Kidney (tissue), 22 donors: ENCODE results near the gene ZNF280B. TPM values are rescaled to one million over a fixed set of nuclear protein-coding genes. Genes with fewer than 3 reads are reported as not detected.

ENCODE experiments used
- DNase-seq, 5 donors: peaks; one replicate each; pipeline ENCODE4 v3.0.0-alpha.2; 2013 to 2020
- FAIRE-seq: peaks from 2 replicates; lab custom pipeline; 2012; peaks lifted over from hg19 to GRCh38; lab: Jason Lieb, UNC
- H3K27ac ChIP-seq, 2 donors: one replicate each; pipeline ENCODE4 v1.7.0; 2013; ENCODE audit warnings: low read depth in 2 of 2, low read length in 2 of 2, inconsistent platforms in 1 of 2
- H3K27me3 ChIP-seq: one replicate; pipeline ENCODE4 v1.7.1; 2013; ENCODE audit warnings: low read length, inconsistent platforms; ENCODE audit not compliant: control insufficient read depth, insufficient read depth
- H3K36me3 ChIP-seq, 3 donors: one replicate each; pipeline versions ENCODE4 v1.7.0 to v1.7.1; 2013; ENCODE audit warnings: low read length in 3 of 3, control low read depth in 1 of 3, inconsistent platforms in 1 of 3; ENCODE audit not compliant: insufficient read depth in 3 of 3, control insufficient read depth in 2 of 3
- H3K4me1 ChIP-seq, 3 donors: one replicate each; pipeline versions ENCODE4 v1.7.0 to v1.7.1; 2013; ENCODE audit warnings: low read length in 3 of 3, inconsistent platforms in 1 of 3, low read depth in 1 of 3; ENCODE audit not compliant: control insufficient read depth in 2 of 3, insufficient read depth in 2 of 3
- H3K4me3 ChIP-seq, 3 donors: one replicate each; pipeline versions ENCODE4 v1.7.0 to v1.8.1; 2013; ENCODE audit warnings: low read length in 3 of 3, control low read depth in 1 of 3, inconsistent platforms in 1 of 3
- H3K9ac ChIP-seq, 3 donors: one replicate each; pipeline versions ENCODE4 v1.7.0 to v1.7.1; 2013; ENCODE audit warnings: low read length in 3 of 3, control low read depth in 1 of 3, inconsistent platforms in 1 of 3
- H3K9me3 ChIP-seq, 3 donors: one replicate each; pipeline versions ENCODE4 v1.7.0 to v1.7.1; 2013; ENCODE audit warnings: low read length in 3 of 3, control low read depth in 1 of 3, inconsistent platforms in 1 of 3; ENCODE audit not compliant: control insufficient read depth in 2 of 3, insufficient read depth in 1 of 3
- intact Hi-C: fragments of 100-400 bp; cut with DNase I; formaldehyde crosslinking; loops from one replicate; pipeline ENCODE4 v1.11.1; 2022
- long read RNA-seq, 10 donors: library from polyadenylated mRNA in 1 of 10; unstranded in 1 of 10; transcript quantifications; one replicate each; pipeline ENCODE4 v2.0.0 and lab custom pipeline, GENCODE V29; 2021 to 2026
- polyA plus RNA-seq: library from polyadenylated mRNA; stranded (reverse); fragments of 350-450 nt; fragmentation: Illumina TruSeq; extraction: RNeasy Lipid Tissue Mini Kit (QIAGEN cat#74804); gene quantifications from one replicate; pipeline ENCODE4 v1.2.3, GENCODE V29; 2014; ENCODE audit warnings: low read depth, low replicate concordance; ENCODE audit not compliant: insufficient read depth
- total RNA-seq: library from RNA; stranded (reverse); fragmentation: NEBNext Ultra II Directional; extraction: Animal tissue kit (Norgen Biotek cat#: 25700); gene quantifications from one replicate; pipeline ENCODE4 v1.2.1, GENCODE V29; 2021
- TF ChIP-seq, protein P1 (sequence below): IDR thresholded peaks from 3 replicates; pipeline ENCODE4 v1.5.1; 2012; ENCODE audit warnings: mild to moderate bottlenecking, moderate library complexity, borderline replicate concordance; ENCODE audit not compliant: insufficient read depth; ENCODE audit errors: extremely low read depth
- donor health status: control.
- donor health status: control.
- donor health status: control.
- donor health status: control.
- donor health status: control.
- donor health status: DM: yes; HTN: yes; CAD: no.
- donor health status: Normal renal cell carcinoma (clear cell type).

The ZNF280B gene, protein sequence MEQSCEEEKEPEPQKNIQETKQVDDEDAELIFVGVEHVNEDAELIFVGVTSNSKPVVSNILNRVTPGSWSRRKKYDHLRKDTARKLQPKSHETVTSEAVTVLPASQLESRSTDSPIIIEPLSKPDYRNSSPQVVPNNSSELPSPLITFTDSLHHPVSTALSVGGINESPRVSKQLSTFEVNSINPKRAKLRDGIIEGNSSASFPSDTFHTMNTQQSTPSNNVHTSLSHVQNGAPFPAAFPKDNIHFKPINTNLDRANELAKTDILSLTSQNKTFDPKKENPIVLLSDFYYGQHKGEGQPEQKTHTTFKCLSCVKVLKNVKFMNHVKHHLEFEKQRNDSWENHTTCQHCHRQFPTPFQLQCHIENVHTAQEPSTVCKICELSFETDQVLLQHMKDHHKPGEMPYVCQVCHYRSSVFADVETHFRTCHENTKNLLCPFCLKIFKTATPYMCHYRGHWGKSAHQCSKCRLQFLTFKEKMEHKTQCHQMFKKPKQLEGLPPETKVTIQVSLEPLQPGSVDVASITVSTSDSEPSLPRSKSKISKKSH
- total RNA-seq (1.0 TPM), polyA plus RNA-seq (0.26 TPM)
- long read RNA-seq, donor 1: 0 reads
- long read RNA-seq, donor 2, full-length matches to known transcripts: 1 of 1 reads
- long read RNA-seq, donor 2, partial matches to known transcripts: 0 of 1 reads
- long read RNA-seq, donor 2, other reads (novel, unspliced or antisense): 0 of 1 reads
- long read RNA-seq, donor 3, full-length matches to known transcripts: 2 of 2 reads
- long read RNA-seq, donor 3, partial matches to known transcripts: 0 of 2 reads
- long read RNA-seq, donor 3, other reads (novel, unspliced or antisense): 0 of 2 reads
- long read RNA-seq, donor 4, full-length matches to known transcripts: 2 of 2 reads
- long read RNA-seq, donor 4, partial matches to known transcripts: 0 of 2 reads
- long read RNA-seq, donor 4, other reads (novel, unspliced or antisense): 0 of 2 reads
- long read RNA-seq, donor 5: 0 reads
- long read RNA-seq, donor 6: 0 reads
- long read RNA-seq, donor 7: 0 reads
- long read RNA-seq, donor 8, full-length matches to known transcripts: 1 of 1 reads
- long read RNA-seq, donor 8, partial matches to known transcripts: 0 of 1 reads
- long read RNA-seq, donor 8, other reads (novel, unspliced or antisense): 0 of 1 reads
- long read RNA-seq, donor 9, full-length matches to known transcripts: 1 of 1 reads
- long read RNA-seq, donor 9, partial matches to known transcripts: 0 of 1 reads
- long read RNA-seq, donor 9, other reads (novel, unspliced or antisense): 0 of 1 reads
- long read RNA-seq, donor 10: 0 reads

DNA sequence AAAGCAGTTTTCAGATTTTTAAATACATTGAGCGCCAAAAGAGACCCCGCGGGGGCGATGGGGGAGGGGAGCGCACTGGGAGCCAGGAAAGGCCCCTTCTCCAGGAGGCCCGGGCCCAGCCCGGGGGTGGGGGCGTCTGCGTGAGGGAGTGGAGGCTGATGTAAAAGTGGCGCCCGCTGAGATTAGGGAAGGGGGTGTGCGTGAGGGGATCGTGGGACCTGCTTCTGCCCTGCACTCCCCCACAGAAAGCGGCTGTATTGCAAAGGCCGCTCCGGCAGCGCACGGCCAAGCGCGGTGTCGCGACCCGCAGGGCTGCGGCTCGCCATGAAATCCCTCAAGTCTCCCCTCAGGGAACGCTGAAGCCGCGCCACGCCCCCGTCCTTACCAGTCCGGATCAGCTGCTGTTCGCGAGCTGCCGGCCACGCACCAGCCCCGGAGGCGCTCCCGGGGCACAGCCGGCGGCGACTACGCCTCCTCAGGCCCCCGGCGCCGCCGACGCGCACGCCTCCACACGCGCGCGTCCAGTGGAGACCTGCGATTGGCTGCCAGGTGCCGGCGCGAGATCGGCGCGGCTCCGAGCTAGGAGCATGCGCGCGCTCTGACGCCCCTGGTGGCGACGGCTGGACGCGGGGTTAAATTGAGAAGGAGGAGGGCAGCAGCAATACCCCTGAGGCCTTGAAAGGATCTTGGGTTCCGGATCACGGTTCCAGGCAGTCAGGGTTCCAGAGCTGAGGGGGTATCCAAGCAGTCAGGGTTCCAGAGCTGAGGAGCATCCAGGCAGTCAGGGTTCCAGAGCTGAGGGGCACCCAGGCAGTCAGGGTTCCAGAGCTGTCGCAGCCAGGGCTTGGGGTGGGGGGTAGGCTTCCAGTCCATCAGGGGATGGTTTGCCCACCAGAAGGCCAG is at the start of gene ZNF280B:
Gene ZNF280B, minus strand, starts transcription at position 469 of the 903 bp plus-strand sequence. CDS start 19,344 bp downstream, outside the sequence.
- no peaks in the 10 kb centered on the region for H3K4me1 ChIP-seq
- peak within 1 kb of the TSS in 1 of 3 donors; percentile 48 for H3K9ac ChIP-seq
- H3K4me3 ChIP-seq: peak within 1 kb of the TSS; percentile 48 to 78 (median 57)
- intact Hi-C loops: no loop called here
- H3K27me3 ChIP-seq: no peaks in the 10 kb centered on the region
- peaks cover 0 to 4% (median 0%) of the 10 kb centered on the region in 3 donors for H3K9me3 ChIP-seq
- peak; percentile 81 to 92 (median 88) for DNase-seq
- no peak within 1 kb of the TSS for H3K27ac ChIP-seq
- H3K36me3 ChIP-seq: no peaks in the 10 kb centered on the region
- no peak for FAIRE-seq
- TF ChIP-seq, protein P1, sequence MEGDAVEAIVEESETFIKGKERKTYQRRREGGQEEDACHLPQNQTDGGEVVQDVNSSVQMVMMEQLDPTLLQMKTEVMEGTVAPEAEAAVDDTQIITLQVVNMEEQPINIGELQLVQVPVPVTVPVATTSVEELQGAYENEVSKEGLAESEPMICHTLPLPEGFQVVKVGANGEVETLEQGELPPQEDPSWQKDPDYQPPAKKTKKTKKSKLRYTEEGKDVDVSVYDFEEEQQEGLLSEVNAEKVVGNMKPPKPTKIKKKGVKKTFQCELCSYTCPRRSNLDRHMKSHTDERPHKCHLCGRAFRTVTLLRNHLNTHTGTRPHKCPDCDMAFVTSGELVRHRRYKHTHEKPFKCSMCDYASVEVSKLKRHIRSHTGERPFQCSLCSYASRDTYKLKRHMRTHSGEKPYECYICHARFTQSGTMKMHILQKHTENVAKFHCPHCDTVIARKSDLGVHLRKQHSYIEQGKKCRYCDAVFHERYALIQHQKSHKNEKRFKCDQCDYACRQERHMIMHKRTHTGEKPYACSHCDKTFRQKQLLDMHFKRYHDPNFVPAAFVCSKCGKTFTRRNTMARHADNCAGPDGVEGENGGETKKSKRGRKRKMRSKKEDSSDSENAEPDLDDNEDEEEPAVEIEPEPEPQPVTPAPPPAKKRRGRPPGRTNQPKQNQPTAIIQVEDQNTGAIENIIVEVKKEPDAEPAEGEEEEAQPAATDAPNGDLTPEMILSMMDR: peak; percentile 44

DNA sequence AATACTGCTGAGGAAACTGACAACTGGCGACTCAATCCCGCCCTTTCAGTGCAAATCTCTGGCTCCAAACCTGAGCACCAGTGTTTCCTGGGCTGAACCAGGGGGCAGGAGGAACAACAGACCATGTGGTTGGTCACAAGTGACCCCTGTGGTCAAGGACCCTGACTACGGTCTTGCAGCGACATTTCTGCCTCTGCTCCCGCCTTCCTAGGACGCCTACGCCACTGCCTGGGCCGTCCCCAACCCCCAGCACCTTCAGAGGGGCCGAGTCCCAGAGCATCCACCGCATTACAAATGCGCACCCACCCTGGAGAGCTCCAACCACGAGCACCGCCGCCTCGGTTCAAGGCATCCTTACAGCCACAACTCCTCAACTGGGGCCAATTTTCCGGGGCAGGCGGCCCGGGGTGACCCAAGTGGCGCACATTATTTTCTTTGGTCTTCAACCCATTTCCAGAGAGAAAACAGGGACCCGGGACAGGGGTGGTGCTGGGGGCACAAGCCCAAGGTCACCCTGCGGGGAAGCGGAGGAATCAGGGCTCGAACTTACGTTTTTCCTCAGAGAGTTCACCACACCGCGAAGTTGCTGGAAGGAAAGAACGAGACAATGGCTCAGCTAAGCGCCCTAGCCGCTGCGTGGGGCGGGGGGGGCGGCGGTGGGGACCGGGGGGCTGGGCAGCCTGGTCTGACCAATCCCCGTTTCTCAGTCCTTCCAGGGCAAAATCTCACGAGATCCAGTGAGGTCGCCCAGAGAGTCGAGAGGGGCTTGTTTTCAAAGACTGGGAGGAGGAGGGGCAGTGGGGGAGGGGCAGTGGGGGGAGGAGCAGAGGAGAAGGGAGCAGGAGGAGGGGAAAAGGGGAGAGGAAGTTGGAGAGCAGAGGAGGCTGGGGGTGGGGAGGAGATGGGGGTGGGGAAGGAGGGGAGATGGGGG is 48.7 kb upstream of the ZNF280B start:
- Histone ChIP-seq H3K9me3 (no peaks in the 10 kb centered on the region), H3K4me1 (no peaks in the 10 kb centered on the region), H3K36me3 (no peaks in the 10 kb centered on the region), H3K27ac (no peak overlapping the region), H3K9ac (no peak overlapping the region), H3K4me3 (no peak overlapping the region), H3K27me3 (no peaks in the 10 kb centered on the region)
- intact Hi-C loops: no loop called here
- TF ChIP-seq, protein P1: no peak
- DNase-seq: no peak
- FAIRE-seq: no peak
